ENCODE data around the gene IGF2BP1. TPM values are rescaled to one million over a fixed set of nuclear protein-coding genes. Genes with fewer than 3 reads are reported as not detected.

The IGF2BP1 gene
- 0.26 and 0.62 TPM in 2 replicates for total RNA-seq

GRCh38 chr17:48997103-48997826 is at the start of gene IGF2BP1:
TSS of gene IGF2BP1 (plus strand) at chr17:48997385. CDS start at chr17:48997746, 361 bp downstream.

Other genes starting within 250 kb of the IGF2BP1 start
- 0.06 TPM in 1 of 2 replicates, not detected in the other for gene TTLL6, start 180.2 kb upstream of the IGF2BP1 start, total RNA-seq
- gene CALCOCO2, start 166.3 kb upstream of the IGF2BP1 start, total RNA-seq, result 36.5 and 59.5 TPM in 2 replicates
- 43.4 and 78.1 TPM in 2 replicates for gene ATP5MC1, start 104.6 kb upstream of the IGF2BP1 start, total RNA-seq
- 66.1 and 68.1 TPM in 2 replicates for gene UBE2Z, start 89.0 kb upstream of the IGF2BP1 start, total RNA-seq
- gene SNF8, start 52.5 kb upstream of the IGF2BP1 start, total RNA-seq, result 126 and 153 TPM in 2 replicates
- gene GIP, start 28.8 kb upstream of the IGF2BP1 start, total RNA-seq, result not detected in 2 replicates
- gene B4GALNT2, start 135.4 kb downstream of the IGF2BP1 start, total RNA-seq, result 0.06 and 1.5 TPM in 2 replicates
- 0.25 and 0.66 TPM in 2 replicates for gene GNGT2, start 213.2 kb downstream of the IGF2BP1 start, total RNA-seq
- 0.25 and 0.53 TPM in 2 replicates for gene ABI3, start 213.3 kb downstream of the IGF2BP1 start, total RNA-seq
- gene PHOSPHO1, start 233.4 kb downstream of the IGF2BP1 start, total RNA-seq, result 0.12 and 0.66 TPM in 2 replicates